Esophagus squamous epithelium (tissue), 4 donors: ENCODE data around the gene WNK2.

Source experiments
- POLR2A ChIP-seq, 4 donors: fragments of 450-650 bp; IDR thresholded peaks; one replicate each; pipeline ENCODE4 v1.6.1; 2017; ENCODE audit warnings: antibody characterized with exemption in 4 of 4, mild to moderate bottlenecking in 4 of 4, moderate library complexity in 3 of 4
- TF ChIP-seq, protein P1 (sequence below), 6 experiments: fragments of 450-650 bp in 4 of 6; fragments of 200-600 bp in 2 of 6; sonication (generic) in 2 of 6; IDR thresholded peaks; one replicate each; pipeline ENCODE4 v1.5.1; 2016 to 2019; ENCODE audit warnings: antibody characterized with exemption in 6 of 6, mild to moderate bottlenecking in 4 of 6, moderate library complexity in 4 of 6

DNA sequence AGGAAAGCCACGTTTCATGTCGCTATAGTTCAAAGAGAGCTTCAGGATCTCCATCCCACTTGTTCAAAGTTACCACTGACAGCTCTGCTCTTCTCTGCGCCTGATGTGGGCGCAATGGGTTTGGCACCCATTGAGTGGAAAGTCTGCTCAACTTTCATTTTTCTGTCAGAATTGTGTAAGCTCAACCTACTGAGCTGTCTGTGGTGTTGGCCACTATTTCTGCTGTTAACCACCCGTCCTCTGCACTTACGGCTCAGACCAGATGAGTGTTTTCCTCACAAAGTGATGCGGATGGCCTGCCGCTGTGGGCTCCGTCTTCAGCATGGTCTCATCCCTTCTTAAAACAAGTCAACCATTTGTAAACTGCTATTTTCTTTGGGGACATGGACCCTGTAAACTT is 131.2 kb downstream of the WNK2 start:
- TF ChIP-seq, protein P1, sequence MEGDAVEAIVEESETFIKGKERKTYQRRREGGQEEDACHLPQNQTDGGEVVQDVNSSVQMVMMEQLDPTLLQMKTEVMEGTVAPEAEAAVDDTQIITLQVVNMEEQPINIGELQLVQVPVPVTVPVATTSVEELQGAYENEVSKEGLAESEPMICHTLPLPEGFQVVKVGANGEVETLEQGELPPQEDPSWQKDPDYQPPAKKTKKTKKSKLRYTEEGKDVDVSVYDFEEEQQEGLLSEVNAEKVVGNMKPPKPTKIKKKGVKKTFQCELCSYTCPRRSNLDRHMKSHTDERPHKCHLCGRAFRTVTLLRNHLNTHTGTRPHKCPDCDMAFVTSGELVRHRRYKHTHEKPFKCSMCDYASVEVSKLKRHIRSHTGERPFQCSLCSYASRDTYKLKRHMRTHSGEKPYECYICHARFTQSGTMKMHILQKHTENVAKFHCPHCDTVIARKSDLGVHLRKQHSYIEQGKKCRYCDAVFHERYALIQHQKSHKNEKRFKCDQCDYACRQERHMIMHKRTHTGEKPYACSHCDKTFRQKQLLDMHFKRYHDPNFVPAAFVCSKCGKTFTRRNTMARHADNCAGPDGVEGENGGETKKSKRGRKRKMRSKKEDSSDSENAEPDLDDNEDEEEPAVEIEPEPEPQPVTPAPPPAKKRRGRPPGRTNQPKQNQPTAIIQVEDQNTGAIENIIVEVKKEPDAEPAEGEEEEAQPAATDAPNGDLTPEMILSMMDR (IDR thresholded peaks at IDR 0.05) = no peak
- no peak for TF ChIP-seq POLR2A (IDR thresholded peaks at IDR 0.05)
